Measurements from ENCODE around the gene NR2C2AP. TPM values are rescaled to one million over a fixed set of nuclear protein-coding genes. Genes with fewer than 3 reads are reported as not detected.

NR2C2AP gene
- polyA plus RNA-seq, 1 experiment: 12.1 TPM

GRCh38 chr19:19236173-19236572 is 33.0 kb upstream of the NR2C2AP start:
- no peaks in the 10 kb centered on the region for H3K36me3 ChIP-seq (ENCODE audit: control insufficient read depth, insufficient read depth, low read length)
- H3K4me3 ChIP-seq (ENCODE audit: low read depth, low read length): no peak overlapping the region
- POLR2A ChIA-PET: no interaction called here
- CTCF ChIA-PET: interaction anchor here (0.6 kb wide), 1 partner anchor 24 kb away, joined by 3 read pairs; the partner anchor contains the start of gene NCAN
- no peaks in the 10 kb centered on the region for H3K27me3 ChIP-seq (ENCODE audit: control insufficient read depth, insufficient read depth, low read length)
- DNase-seq (ENCODE audit: low read depth): no peak
- TF ChIP-seq CTCF (IDR thresholded peaks at IDR 0.05; ENCODE audit: insufficient read depth, low read depth, low read length): no peak

- Histone ChIP-seq H3K36me3 (ENCODE audit: control insufficient read depth, insufficient read depth, low read length) (no peaks in the 10 kb centered on the region), H3K4me3 (ENCODE audit: low read depth, low read length) (no peak overlapping the region), H3K27me3 (ENCODE audit: control insufficient read depth, insufficient read depth, low read length) (no peaks in the 10 kb centered on the region)
- no peak for TF ChIP-seq CTCF (IDR thresholded peaks at IDR 0.05; ENCODE audit: insufficient read depth, low read depth, low read length)
- CTCF ChIA-PET: interaction anchor here (0.8 to 1.7 kb wide), 2 partner anchors 9 to 20 kb away, joined by 3 to 14 read pairs; no protein-coding TSS in a partner anchor
- POLR2A ChIA-PET: no interaction called here
- DNase-seq (ENCODE audit: low read depth): no peak
Measured at GRCh38 chr19:19234220-19234816, 31.1 kb upstream of the NR2C2AP start.

GRCh38 chr19:19232261-19232721 is 29.1 kb upstream of the NR2C2AP start:
- DNase-seq (ENCODE audit: low read depth): no peak
- POLR2A ChIA-PET: no interaction called here
- CTCF ChIA-PET: interaction anchor here (1.4 to 1.5 kb wide), 2 partner anchors 17 to 29 kb away, joined by 3 read pairs; partner anchors contain the start of gene NR2C2AP
- no peak for TF ChIP-seq CTCF (IDR thresholded peaks at IDR 0.05; ENCODE audit: insufficient read depth, low read depth, low read length)
- peaks cover 3% of the 10 kb centered on the region; the same call in 1 of the 2 replicates for H3K27me3 ChIP-seq (ENCODE audit: control insufficient read depth, insufficient read depth, low read length)
- no peaks in the 10 kb centered on the region for H3K36me3 ChIP-seq (ENCODE audit: control insufficient read depth, insufficient read depth, low read length)
- H3K4me3 ChIP-seq (ENCODE audit: low read depth, low read length): no peak overlapping the region

- ChIA-PET POLR2A (no interaction called here), CTCF (interaction anchor here (1.5 kb wide), 1 partner anchor 15 kb away, joined by 3 read pairs; no protein-coding TSS in a partner anchor)
- no peak for DNase-seq (ENCODE audit: low read depth)
- no peak for TF ChIP-seq CTCF (IDR thresholded peaks at IDR 0.05; ENCODE audit: insufficient read depth, low read depth, low read length)
- peaks cover 3% of the 10 kb centered on the region; the same call in 1 of the 2 replicates for H3K27me3 ChIP-seq (ENCODE audit: control insufficient read depth, insufficient read depth, low read length)
- H3K36me3 ChIP-seq (ENCODE audit: control insufficient read depth, insufficient read depth, low read length): no peaks in the 10 kb centered on the region
- no peak overlapping the region for H3K4me3 ChIP-seq (ENCODE audit: low read depth, low read length)
Measured at GRCh38 chr19:19230999-19231398, 27.8 kb upstream of the NR2C2AP start.

- TF ChIP-seq CTCF (IDR thresholded peaks at IDR 0.05; ENCODE audit: insufficient read depth, low read depth, low read length): no peak
- H3K4me3 ChIP-seq (ENCODE audit: low read depth, low read length): no peak overlapping the region
- ChIA-PET CTCF (interaction anchor here (0.7 to 0.9 kb wide), 2 partner anchors 10 to 12 kb away, joined by 3 to 4 read pairs; no protein-coding TSS in a partner anchor), POLR2A (interaction anchor here (1.0 kb wide), 1 partner anchor 27 kb away, joined by 3 read pairs; the partner anchor contains the start of gene NR2C2AP)
- H3K36me3 ChIP-seq (ENCODE audit: control insufficient read depth, insufficient read depth, low read length): no peaks in the 10 kb centered on the region
- no peak for DNase-seq (ENCODE audit: low read depth)
- peaks cover 3% of the 10 kb centered on the region for H3K27me3 ChIP-seq (ENCODE audit: control insufficient read depth, insufficient read depth, low read length)
Measured at GRCh38 chr19:19229701-19230100, 26.5 kb upstream of the NR2C2AP start.

Measured in BJ (cell line).